ACC112 (cell line): ENCODE results near the gene BCAS1.

Experiments
- H2AFZ ChIP-seq: fragments of 200-600 bp; sonication (generic); one replicate; pipeline ENCODE4 v1.6.0; 2017; ENCODE audit warnings: antibody characterized with exemption, low read length; ENCODE audit not compliant: unreplicated experiment
- H3K27ac ChIP-seq: fragments of 200-600 bp; sonication (generic); 2 replicates; pipeline ENCODE4 v1.5.1; 2014; ENCODE audit warnings: low read depth, mild to moderate bottlenecking, antibody characterized with exemption, low read length, moderate library complexity
- H3K27me3 ChIP-seq: fragments of 200-600 bp; sonication (generic); 2 replicates; pipeline ENCODE4 v1.6.1; 2014; ENCODE audit warnings: mild to moderate bottlenecking, antibody characterized with exemption, low read length, moderate library complexity, mixed read lengths; ENCODE audit not compliant: insufficient read depth
- H3K36me3 ChIP-seq: fragments of 200-600 bp; sonication (generic); 2 replicates; pipeline ENCODE4 v1.6.1; 2016; ENCODE audit warnings: mild to moderate bottlenecking, antibody characterized with exemption, low read length, moderate library complexity, mixed read lengths; ENCODE audit not compliant: insufficient read depth
- H3K4me1 ChIP-seq: fragments of 200-600 bp; sonication (generic); one replicate; pipeline ENCODE4 v1.6.1; 2016; ENCODE audit warnings: low read length, mixed read lengths; ENCODE audit not compliant: insufficient read depth, unreplicated experiment, control insufficient read depth
- H3K4me3 ChIP-seq: fragments of 200-600 bp; sonication (generic); 2 replicates; pipeline ENCODE4 v1.5.1; 2014; ENCODE audit warnings: mild to moderate bottlenecking, low read depth, low read length
- H3K79me2 ChIP-seq: fragments of 200-600 bp; sonication (generic); one replicate; pipeline ENCODE4 v1.6.0; 2016; ENCODE audit warnings: low read length; ENCODE audit not compliant: control insufficient read depth, unreplicated experiment, insufficient read depth

The BCAS1 gene

GRCh38 chr20:53895385-53895755 is 175.0 kb downstream of the BCAS1 start:
- H3K4me3 ChIP-seq = no peak overlapping the region
- H3K79me2 ChIP-seq = no peaks in the 10 kb centered on the region
- H3K27me3 ChIP-seq = no peaks in the 10 kb centered on the region
- H3K36me3 ChIP-seq = no peaks in the 10 kb centered on the region
- H2AFZ ChIP-seq = no peak overlapping the region
- peaks cover 43% of the 10 kb centered on the region for H3K4me1 ChIP-seq
- H3K27ac ChIP-seq = no peak overlapping the region

GRCh38 chr20:53894707-53895384 is 175.5 kb downstream of the BCAS1 start:
- Histone ChIP-seq H3K27ac (no peak overlapping the region), H3K4me3 (no peak overlapping the region), H3K36me3 (no peaks in the 10 kb centered on the region), H2AFZ (no peak overlapping the region), H3K79me2 (no peaks in the 10 kb centered on the region), H3K4me1 (peaks cover 41% of the 10 kb centered on the region), H3K27me3 (no peaks in the 10 kb centered on the region)
